Endometrial microvascular endothelial cells (primary cell): ENCODE data around the gene AKAP13. TPM values are rescaled to one million over a fixed set of nuclear protein-coding genes. Genes with fewer than 3 reads are reported as not detected.

Experiments
- in situ Hi-C: cut with HindIII; loops from 2 replicates; pipeline ENCODE4 v1.10.0; 2017; ENCODE audit warnings: low sequenced_read_pairs, low pct_unique_long_range_greater_than_20kb; ENCODE audit errors: inconsistent ontology term
- total RNA-seq: library from RNA; depleted of rRNA; stranded (reverse); fragments of >200 nt; gene quantifications from one replicate; pipeline ENCODE4 v1.2.3, GENCODE V29; 2015; ENCODE audit errors: inconsistent ontology term

AKAP13 gene
- total RNA-seq, 1 donor from 2014 or later, result 27.7 TPM

DNA sequence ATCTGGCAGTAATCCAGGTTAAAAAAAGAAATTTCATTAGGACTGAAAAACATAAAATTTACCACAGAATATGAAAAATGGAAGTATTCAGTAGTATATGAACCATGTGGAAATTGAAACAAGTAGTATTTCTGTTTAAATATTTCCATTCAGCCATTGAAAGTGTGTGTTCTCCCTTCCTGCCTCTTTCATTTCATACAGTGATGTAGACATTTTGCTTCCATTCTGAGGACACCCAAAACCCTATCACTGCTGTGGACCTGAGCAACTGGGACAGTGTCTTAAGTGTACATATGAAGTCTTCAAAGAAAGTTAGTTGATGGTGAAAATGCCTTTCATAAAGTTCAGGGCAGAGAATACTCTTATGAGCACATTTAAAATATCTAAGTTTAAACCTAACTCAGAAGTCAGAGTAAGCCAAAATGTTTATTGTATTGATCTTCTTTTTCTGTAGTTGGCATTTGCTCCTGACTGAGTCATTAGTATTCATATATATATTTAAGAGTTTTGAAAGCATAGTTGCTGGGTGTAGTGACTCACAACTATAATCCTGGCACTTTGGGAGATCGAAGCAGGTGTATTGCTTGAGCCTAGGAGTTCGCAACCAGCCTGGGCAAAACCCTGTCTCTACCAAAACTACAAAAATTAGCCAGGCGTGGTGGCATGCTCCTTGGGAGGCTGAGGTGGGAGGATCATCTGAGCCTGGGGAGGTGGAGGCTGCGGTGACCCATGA lies 215.6 kb downstream of the AKAP13 start:
- in situ Hi-C loops, result no loop called here

DNA sequence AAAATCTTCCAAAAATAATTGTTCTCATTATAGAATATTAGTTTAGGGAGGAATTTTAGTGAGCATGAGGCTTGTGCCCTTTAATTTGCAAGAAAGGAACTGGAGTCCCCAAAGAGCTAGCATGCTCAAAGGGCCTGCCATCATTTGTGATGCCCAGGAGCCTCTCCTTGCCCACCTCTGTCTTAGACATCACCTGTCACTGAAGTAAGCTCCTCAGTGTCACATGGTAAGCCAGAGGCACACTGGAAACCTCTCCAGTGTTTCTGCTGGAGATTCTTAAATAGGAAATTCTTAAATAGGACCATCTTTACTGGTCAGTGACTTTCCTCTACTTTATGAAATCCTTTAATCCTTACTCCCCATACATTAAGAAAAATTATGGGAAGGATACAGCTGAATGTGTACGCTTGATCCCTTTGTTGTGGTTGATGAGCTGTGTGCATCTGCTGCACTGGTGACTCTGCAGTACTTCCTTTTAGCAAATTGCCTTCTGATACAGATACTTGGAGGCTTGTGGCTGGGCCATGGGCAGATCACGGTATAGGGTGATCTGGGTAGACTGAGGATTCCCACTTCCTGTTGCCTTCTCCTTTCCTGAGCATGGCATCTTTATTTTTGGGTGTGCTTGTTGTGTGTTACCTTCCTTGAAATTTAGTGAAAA lies 216.9 kb downstream of the AKAP13 start:
- in situ Hi-C loops, result no loop called here

DNA sequence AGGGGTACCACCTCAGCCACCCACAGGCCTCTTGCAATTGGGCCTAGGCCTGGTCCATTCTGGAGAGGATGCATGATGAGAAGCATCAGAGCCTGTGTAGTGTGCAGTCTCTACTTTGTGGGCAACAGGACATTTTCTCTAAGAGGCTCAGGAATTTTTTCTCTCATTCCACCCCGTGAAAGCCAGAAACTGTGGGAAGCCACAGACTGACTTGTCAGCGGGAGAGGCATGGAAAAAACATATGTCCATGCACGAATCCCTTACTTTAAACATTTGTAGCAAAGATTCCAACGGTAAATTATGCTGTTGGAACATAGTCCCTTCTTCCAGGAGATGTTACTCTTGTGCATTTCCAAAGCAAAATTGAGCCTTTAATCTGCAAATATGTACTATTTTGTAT lies 217.8 kb downstream of the AKAP13 start:
- in situ Hi-C loops, result no loop called here

DNA sequence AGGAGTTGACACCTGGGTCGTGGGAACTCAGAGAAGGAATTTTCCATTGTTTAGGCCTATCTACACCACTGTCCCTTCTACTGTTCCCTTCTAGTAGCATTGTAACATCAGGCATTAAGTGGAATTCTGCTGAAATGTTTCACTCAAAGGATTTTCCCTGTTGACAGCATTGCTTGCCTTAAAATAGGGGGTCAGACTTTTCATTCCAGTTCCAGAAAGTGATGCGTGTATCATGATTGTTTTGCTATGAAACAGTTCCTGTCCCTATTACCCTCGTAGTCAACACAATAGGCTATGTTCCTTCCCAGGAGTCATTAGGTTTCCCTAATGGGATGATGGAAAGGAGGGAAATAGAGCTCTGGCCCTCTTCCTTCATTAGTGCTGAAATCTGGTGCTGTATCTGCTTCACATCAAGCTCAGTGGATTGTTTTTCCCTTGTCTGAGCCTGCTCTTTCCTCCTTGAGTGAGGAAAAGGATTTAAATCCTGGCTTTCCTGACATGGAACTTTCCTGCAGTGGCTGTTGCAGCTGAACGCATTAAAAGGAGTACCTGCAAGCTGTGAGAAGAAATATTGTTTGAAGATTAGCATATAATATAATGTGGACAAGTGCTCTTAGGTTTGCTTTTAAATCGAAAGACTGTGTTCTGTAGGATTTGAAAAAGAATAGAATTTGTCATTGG lies 218.5 kb downstream of the AKAP13 start:
- in situ Hi-C loops, result no loop called here

DNA sequence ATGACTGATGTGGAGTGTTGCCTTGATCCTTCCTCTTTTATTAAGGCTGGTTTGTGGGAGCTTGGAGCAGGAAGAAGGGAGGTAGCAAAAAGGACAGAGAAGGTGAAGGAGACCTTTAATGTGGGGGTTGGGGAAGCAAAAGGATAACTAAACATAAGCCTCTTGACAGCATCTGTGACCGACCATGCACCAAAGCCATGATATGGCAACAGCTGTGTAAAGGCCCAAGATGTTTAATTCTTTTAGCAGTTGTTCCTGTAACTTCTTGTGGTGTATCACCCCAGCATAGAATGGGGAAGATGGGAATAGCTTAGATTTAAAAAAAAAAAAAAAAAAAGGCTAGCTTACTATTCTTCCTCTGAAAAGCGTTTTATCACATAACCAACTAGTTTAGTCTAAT lies 219.6 kb downstream of the AKAP13 start:
- in situ Hi-C loops, result no loop called here

DNA sequence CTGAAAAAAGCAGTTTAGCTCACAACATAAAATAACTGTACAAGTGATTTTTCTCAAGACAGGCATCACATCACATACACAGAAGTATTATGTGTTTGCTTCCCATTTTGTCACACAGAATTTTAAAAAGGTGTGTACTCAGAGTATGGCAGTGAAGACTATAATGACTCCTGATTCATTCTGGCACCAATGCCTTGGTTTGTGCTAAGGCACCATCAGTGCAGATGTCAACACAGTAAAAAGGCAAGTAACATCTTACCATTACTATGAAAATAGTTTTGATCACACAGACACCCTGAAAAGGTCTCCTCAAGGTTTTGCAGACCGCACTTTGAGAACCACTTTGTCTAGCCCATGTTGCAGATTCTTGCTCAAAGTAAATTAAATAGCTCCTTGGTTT lies 222.8 kb downstream of the AKAP13 start:
- in situ Hi-C loops, result no loop called here

DNA sequence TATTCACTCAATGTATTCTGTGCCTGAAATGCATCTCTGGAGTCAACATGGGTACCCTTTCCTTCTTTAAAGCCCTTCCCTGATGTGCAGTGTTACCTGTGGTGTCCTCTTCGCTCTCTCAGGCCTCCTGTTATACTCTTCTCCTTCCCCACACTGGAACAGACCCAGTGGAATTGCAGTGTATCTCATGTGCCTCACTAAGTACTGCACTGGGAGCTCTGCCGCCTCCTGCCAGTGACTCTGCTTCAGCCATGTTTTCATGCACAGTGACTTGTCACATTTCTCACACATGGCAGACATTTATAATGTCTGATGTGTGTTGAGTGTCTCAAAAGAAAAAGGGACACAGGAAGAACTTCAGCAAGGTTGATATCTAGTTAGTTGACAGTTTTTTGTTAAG lies 223.3 kb downstream of the AKAP13 start:
- in situ Hi-C loops, result no loop called here

DNA sequence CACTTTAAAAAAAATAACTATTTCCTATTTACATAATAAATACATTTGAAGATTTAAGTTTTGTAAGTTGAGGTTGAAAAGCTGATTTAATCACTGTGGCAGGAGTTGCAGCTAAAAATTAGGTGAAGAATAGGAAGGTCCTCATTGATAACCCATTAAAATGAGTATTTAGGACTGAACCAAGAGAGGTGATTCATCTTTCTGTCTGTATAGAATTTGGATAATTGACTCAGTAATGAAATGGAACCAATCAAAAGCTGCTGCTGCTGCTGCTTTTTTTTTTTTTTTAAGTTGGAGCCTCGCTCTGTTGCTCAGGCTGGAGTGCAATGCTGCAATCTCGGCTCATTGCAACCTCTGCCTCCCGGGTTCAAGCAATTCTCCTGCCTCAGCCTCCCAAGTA lies 223.8 kb downstream of the AKAP13 start:
- in situ Hi-C loops, result no loop called here

DNA sequence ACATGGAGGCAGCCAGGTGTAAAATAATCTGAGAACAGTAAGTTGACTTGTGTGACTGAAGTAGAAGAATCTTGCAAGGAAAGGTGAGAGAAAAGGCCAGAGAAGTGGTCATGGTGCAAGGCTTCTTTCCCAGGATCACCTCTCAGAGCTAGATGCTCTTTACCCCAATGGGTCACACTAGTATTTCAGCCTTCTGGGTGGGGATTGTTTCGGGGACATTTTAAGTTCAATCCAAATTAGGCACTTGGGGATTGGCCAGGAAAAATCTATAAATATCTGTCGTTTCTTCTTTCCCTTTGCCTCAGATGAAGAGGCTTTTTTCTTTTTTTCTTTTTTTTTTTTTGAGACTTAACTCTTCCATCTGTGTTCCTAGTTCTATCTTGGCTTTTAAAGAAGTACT lies 226.3 kb downstream of the AKAP13 start:
- in situ Hi-C loops, result no loop called here

DNA sequence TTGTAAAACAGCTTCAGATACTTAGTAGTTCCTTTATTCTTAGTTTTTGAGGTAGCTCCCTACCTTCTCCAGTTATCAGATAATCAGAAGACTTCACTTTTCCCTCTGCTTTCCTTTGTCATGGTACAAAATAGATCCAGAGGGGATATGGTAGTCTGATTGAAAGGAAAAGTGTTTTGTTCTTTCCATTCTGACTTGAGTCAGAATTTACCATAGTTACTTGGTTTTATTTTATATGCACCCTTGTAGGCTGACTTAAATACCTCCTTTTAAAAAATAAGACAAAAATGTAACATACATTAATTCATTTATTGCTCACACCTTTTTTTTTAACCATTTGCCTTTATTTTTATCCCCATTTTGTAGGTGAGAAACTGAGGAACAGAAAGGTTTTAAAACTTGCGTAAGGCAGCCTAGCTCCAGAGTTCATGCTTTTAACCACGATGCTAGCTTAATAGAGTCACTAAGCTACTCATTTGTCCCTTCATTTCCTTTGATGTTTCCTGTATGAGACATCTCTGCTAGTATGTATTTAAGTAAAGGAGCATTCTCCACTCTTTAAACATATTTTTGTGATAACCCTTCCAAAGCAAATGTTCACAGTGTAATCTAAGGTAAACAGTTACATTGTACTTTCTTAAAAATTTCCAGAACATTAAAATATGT lies 226.9 kb downstream of the AKAP13 start:
- in situ Hi-C loops, result no loop called here

DNA sequence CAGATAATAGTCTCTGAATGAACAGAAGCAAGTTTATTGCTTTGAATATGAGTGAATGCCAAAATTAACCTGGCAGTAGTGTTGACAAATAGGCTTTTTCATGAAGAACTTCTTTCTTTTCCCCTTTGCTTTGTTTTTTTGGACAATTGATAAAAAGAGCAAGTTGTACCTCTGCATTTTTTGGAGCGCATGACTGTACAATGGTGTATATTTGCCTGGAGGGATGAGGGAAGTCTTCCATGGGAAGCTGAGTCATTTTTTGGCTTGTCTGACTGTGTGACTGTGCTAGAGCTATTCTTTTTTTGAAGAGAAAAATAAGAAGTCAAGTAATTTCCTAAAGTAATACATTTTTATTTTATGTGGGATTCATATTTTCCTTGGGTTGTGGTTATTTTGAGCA lies 227.4 kb downstream of the AKAP13 start:
- in situ Hi-C loops, result no loop called here

DNA sequence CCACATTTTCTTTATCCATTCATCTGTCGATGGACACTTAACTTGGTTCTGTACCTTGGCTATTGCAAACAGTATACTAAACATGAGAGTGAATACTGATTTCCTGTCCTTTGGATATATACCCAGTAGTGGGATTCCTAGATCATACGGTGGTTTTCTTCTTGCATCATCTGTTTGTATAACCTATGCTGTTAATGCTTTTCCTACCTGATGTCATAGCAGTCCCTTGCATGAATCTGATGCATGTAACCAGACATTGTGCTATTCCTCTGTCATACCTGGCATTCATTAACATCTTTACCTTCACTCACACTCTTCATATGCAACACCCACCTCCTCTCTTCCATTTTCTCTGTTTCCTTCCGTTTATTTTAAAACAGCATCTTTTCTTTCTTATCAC lies 229.1 kb downstream of the AKAP13 start:
- in situ Hi-C loops, result no loop called here

DNA sequence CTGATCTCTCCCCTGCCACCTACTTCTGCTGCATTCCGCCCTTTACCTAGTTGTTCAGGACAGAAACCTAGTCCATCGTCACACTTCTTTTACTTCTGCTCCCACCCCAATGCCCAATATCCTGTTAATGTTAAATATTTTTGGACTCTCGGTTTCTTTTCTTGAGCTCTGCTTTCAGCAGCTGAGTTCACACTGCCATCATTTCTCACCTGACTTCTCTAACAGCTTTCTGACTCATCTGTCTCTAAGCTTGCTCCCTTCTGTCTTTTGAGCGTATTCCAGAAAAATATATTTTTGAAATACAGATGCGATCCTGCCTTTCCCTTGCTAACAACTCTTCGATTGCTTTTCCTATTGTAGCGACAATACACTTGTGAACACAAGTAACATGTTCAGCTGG lies 231.0 kb downstream of the AKAP13 start:
- in situ Hi-C loops, result no loop called here

DNA sequence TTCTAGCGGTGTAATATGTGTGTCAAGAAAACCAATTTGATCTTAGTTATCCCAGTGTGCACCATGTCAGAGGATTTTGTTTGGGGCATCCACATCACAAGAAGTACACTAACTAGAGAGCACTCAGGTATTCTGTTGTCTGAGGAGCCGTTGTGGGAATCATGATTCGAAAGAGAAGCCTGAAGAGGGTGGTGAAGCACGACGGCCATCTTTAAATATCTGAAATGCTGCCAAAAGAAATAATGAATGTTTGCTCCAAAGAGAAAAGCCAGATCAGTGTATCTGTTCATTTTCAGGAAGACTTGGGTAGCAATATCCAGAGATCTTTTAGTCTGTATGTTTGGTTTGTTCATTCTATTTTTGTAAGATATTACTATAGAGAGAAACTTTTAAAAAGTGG lies 233.7 kb downstream of the AKAP13 start:
- in situ Hi-C loops, result no loop called here

DNA sequence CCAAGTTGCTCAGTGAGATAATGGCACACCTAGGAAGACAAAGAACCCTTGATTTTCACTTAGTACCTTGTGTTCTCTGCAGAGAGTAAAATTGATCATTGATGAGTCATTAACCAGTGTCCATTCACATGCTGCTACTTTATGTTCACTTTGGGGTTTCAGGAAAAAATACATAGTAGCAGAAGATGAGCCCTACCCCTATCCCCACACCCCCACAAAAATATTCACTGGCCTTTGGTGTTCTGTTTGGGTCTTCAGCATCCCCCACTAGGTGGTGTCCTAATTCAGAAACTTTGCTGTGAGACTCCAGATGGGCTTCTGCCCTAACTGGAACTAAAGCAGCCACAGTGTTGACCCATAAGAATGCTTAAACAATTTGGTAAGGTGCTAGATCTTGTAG lies 235.5 kb downstream of the AKAP13 start:
- in situ Hi-C loops, result loop anchor here (5.0 kb wide), 1 partner anchor 69 kb away; no protein-coding TSS in a partner anchor

DNA sequence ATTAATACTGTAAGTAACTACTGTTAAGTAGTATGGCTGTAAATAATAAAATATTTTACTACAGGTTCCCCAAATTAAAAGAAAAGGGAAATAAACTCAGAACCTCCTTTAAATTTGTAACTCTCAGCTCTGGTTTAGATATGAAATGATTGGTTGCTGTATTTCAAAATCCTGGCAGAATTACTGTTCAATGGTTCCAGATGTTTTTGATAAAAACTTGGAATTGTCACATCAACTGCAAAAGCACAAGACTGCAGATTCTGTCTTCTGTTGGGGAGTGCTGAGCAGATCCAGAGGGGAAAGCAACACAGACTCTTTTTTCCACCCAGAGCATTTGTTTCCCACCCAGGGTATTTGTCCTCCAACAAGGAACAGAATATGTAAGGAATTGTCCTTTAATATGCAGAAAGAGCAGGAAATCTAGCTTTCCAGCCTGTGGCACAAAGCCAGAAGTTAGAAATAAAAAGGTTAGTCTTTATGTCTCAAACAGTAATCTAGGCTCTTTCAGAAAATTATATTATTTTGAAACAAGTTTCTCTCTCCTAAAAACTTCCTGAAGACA lies 236.2 kb downstream of the AKAP13 start:
- in situ Hi-C loops, result loop anchor here (5.0 kb wide), 1 partner anchor 69 kb away; no protein-coding TSS in a partner anchor

DNA sequence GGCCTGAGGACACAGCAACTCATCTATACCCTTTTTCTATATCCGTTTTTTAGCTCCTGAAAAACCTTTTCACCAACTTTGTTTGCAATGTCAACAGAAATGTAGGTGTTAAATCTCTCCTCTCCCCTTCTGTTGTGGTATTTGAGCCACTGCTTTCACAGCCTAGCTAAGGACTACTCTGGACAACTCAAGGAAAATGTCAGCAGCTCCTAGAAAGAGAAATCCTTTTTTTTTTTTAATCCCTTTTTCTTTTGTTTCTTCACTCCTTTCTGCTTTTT lies 237.8 kb downstream of the AKAP13 start:
- in situ Hi-C loops, result loop anchor here (5.0 kb wide), 1 partner anchor 71 kb away; no protein-coding TSS in a partner anchor

DNA sequence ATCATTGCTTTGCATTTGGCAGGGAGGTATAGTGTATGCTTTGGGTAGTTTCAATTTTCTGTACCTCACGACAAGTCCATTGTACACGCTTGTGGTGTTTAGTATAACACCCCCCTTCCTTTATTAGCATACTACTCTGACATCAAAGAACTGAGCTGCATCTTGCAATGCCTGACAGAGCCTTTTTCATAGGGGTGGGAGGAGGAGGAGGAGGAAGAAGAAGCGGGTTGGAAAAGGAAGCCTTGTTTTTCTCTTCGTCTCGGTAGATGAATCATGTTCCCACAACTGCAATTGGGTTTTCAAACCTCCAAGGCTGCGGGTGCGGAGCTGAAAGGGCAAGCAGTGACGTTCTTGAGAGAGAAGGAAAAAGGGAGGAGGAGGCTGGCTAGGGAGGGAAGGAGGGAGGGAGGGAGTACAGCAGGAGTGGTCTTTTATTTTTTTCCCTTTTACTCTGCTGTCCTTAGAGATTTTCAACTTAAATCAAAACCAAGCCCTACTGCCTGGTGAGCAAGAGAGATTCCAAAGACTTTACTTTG lies 238.6 kb downstream of the AKAP13 start:
- in situ Hi-C loops, result loop anchor here (5.0 kb wide), 1 partner anchor 72 kb away; no protein-coding TSS in a partner anchor
